Activated naive CD8-positive, alpha-beta T cell (primary cell): Measurements from ENCODE around the gene TMEM121.
"Not testable (repeated sequence)": the region's sequence is repeated elsewhere in the genome, so short reads cannot be mapped to it uniquely, and the experiment has no call there.

ENCODE experiments used
- H3K27ac Mint-ChIP-seq: one replicate; pipeline ENCODE4 v1.8.0; 2021; ENCODE audit warnings: mixed read lengths
- H3K27me3 Mint-ChIP-seq: one replicate; pipeline ENCODE4 v1.8.0; 2021; ENCODE audit warnings: mixed read lengths
- H3K36me3 Mint-ChIP-seq: one replicate; pipeline ENCODE4 v1.8.0; 2021; ENCODE audit warnings: mixed read lengths
- H3K4me1 Mint-ChIP-seq: one replicate; pipeline ENCODE4 v1.8.0; 2021; ENCODE audit warnings: low read depth, mixed read lengths
- H3K4me3 Mint-ChIP-seq: one replicate; pipeline ENCODE4 v1.8.0; 2021; ENCODE audit warnings: mild to moderate bottlenecking, mixed read lengths
- H3K9me3 Mint-ChIP-seq: one replicate; pipeline ENCODE4 v1.8.0; 2021; ENCODE audit warnings: low read depth, mixed read lengths

Gene TMEM121

GRCh38 chr14:105571181-105571951, 45.0 kb downstream of the TMEM121 start:
- not testable (repeated sequence) for H3K27me3 Mint-ChIP-seq, H3K36me3 Mint-ChIP-seq, H3K4me1 Mint-ChIP-seq, H3K4me3 Mint-ChIP-seq, H3K9me3 Mint-ChIP-seq, H3K27ac Mint-ChIP-seq

- not testable (repeated sequence) for H3K27me3 Mint-ChIP-seq, H3K36me3 Mint-ChIP-seq, H3K27ac Mint-ChIP-seq, H3K9me3 Mint-ChIP-seq, H3K4me3 Mint-ChIP-seq, H3K4me1 Mint-ChIP-seq
These were observed 45.7 kb downstream of the TMEM121 start for GRCh38 chr14:105572063-105572462.

DNA sequence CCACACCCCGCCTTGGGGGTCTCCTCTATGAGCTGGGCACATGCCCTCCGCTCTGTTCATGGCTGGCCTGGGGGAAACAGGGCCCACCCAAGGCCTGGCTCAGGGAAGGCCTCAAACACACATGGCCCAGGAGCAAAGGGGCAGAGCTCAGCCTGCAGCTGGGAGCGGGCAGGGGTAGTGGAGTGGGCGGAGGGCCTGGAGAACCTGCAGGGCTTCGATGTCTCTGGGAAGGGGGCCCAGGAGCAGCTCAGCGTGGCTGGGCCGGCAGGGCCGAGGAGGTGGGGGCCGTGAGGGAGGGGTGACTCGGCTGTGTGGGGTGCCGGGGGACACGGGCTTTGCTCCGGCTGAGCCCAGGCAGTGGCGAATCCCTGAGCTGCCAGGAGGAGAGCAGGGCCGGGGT, 47.5 kb downstream of the TMEM121 start:
- H3K4me3 Mint-ChIP-seq, H3K36me3 Mint-ChIP-seq, H3K4me1 Mint-ChIP-seq, H3K27me3 Mint-ChIP-seq, H3K27ac Mint-ChIP-seq, H3K9me3 Mint-ChIP-seq: not testable (repeated sequence)

DNA sequence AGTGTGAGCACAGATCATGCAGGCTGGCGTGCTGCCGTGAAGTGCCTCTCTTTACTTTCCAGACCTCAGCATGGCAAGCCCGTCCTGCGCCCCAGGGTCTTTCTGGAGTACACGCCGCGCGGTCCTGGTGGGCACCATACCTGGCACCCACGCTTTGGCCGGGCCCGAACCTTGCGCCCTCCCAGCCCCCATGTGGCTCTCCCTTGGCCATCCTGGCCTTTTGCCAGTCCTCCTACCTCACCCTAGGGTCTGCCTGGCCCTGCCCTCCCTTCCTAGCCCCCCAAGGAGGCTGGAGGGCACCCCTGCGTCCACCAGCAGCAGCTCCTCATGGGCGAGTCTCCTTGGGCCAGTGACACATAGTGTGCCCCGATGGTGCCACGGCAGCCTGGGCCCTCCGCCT, 48.0 kb downstream of the TMEM121 start:
- H3K9me3 Mint-ChIP-seq, H3K4me1 Mint-ChIP-seq, H3K27me3 Mint-ChIP-seq, H3K36me3 Mint-ChIP-seq, H3K27ac Mint-ChIP-seq, H3K4me3 Mint-ChIP-seq: not testable (repeated sequence)

- not testable (repeated sequence) for H3K36me3 Mint-ChIP-seq, H3K4me3 Mint-ChIP-seq, H3K27me3 Mint-ChIP-seq, H3K4me1 Mint-ChIP-seq, H3K27ac Mint-ChIP-seq, H3K9me3 Mint-ChIP-seq
These were observed 48.8 kb downstream of the TMEM121 start for GRCh38 chr14:105575016-105575700.

GRCh38 chr14:105576525-105577088, 50.2 kb downstream of the TMEM121 start:
- Mint-ChIP-seq H3K36me3 (no peaks in the 10 kb centered on the region), H3K4me1 (no peaks in the 10 kb centered on the region), H3K9me3 (no peaks in the 10 kb centered on the region), H3K27ac (no peak overlapping the region), H3K4me3 (no peak overlapping the region), H3K27me3 (no peaks in the 10 kb centered on the region)

DNA sequence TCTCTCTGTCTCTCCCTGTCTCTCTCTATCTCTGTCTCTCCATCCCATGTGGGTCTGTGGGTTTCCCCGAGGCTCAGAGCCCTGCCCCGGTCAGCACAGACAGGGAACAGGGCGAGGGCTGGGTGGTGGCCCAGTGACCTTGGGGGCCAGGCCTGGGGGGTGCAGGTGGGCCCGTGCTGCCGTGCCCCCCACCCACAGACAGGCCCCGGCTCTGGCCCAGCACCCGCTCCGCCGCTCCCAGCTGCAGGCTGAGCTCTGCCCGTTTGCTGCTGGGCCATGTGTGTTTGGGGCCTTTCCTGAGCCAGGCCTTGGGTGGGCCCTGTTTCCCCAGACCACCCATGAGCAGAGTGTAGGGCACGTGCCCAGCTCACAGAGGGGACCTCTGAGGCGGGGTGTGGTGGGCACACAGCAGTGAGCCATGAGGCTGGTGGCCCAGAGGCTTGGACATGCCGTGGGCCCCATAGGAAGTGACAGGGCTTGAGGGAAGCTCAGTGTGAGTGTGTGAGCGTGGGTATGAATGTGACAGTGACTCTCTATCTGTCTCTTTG, 51.0 kb downstream of the TMEM121 start:
- no peaks in the 10 kb centered on the region for H3K9me3 Mint-ChIP-seq
- no peaks in the 10 kb centered on the region for H3K36me3 Mint-ChIP-seq
- H3K27me3 Mint-ChIP-seq, result no peaks in the 10 kb centered on the region
- no peak overlapping the region for H3K4me3 Mint-ChIP-seq
- no peak overlapping the region for H3K27ac Mint-ChIP-seq
- no peaks in the 10 kb centered on the region for H3K4me1 Mint-ChIP-seq

GRCh38 chr14:105578070-105578469, 51.7 kb downstream of the TMEM121 start:
- Mint-ChIP-seq H3K4me1 (no peaks in the 10 kb centered on the region), H3K36me3 (no peaks in the 10 kb centered on the region), H3K27me3 (no peaks in the 10 kb centered on the region), H3K9me3 (no peaks in the 10 kb centered on the region), H3K27ac (no peak overlapping the region), H3K4me3 (no peak overlapping the region)

GRCh38 chr14:105579221-105579620, 52.8 kb downstream of the TMEM121 start:
- not testable (repeated sequence) for H3K27ac Mint-ChIP-seq, H3K4me1 Mint-ChIP-seq, H3K4me3 Mint-ChIP-seq, H3K9me3 Mint-ChIP-seq, H3K27me3 Mint-ChIP-seq, H3K36me3 Mint-ChIP-seq
